ENCODE results near the gene SMYD5. TPM values are rescaled to one million over a fixed set of nuclear protein-coding genes. Genes with fewer than 3 reads are reported as not detected.
A peak's percentile ranks its signal among the peaks of the same experiment; 100 is the strongest.

SMYD5 gene
- total RNA-seq, 1 experiment from 2014 or later, result 28.3 TPM

GRCh38 chr2:73233932-73234832 lies 20.1 kb downstream of the SMYD5 start, which contains the start of gene CCT7:
Gene CCT7, plus strand, starts transcription at chr2:73234308. Its CDS starts 71 bp downstream, at chr2:73234379.
- Histone ChIP-seq H3K79me2 (ENCODE audit: low read depth) (peaks cover 51% of the 10 kb centered on the region), H3K4me1 (replicated peaks; ENCODE audit: insufficient read depth) (peaks cover 20% of the 10 kb centered on the region), H3K9me3 (ENCODE audit: insufficient read depth, low read depth) (no peaks in the 10 kb centered on the region), H3K4me3 (peak within 1 kb of the TSS; percentile 89), H3K36me3 (ENCODE audit: low read depth) (0 out of 2 replicates have a peak, but pooled peaks cover 6% of the 10 kb centered on the region), H3K27me3 (ENCODE audit: insufficient read depth, low read depth) (no peaks in the 10 kb centered on the region), H3K27ac (peak within 1 kb of the TSS; percentile 82), H3K9me2 (ENCODE audit: insufficient read depth) (no peaks in the 10 kb centered on the region), H3F3A (ENCODE audit: insufficient read depth, low read depth) (peaks cover 6% of the 10 kb centered on the region), H2AFZ (peak within 1 kb of the TSS; percentile 96), H3K4me2 (peak within 1 kb of the TSS; percentile 98), H4K20me1 (ENCODE audit: insufficient read depth) (peaks cover 37% of the 10 kb centered on the region)
- TF ChIP-seq CTCF (conservative IDR thresholded peaks at IDR 0.05), result no peak
- BruUV-seq (replicated peaks), result no TSS peak
- intact Hi-C loops (cut with micrococcal nuclease; ENCODE audit: unreplicated experiment), result loop anchor here (1.0 to 10.0 kb wide), 3 partner anchors 10 to 151 kb away; partner anchors contain the start of genes ALMS1 and SMYD5
- CTCF ChIA-PET, result interaction anchor here (1.0 kb wide), 1 partner anchor 22 kb away, joined by 3 read pairs; no protein-coding TSS in a partner anchor
- DNase-seq, result peak; percentile 77 to 82
- POLR2A ChIA-PET (ENCODE audit: unreplicated experiment), result interaction anchor here (0.5 to 1.1 kb wide), 7 partner anchors 22 to 503 kb away, joined by 3 to 6 read pairs (median 4); partner anchors contain the start of genes SPR and TPRKB

- no peak for DNase-seq
- no peak overlapping the region for H2AFZ ChIP-seq
- H3K9me3 ChIP-seq (ENCODE audit: insufficient read depth, low read depth), result no peaks in the 10 kb centered on the region
- CTCF ChIA-PET, result interaction anchor here (0.6 to 0.7 kb wide), 2 partner anchors 305 to 946 kb away, joined by 3 to 4 read pairs; no protein-coding TSS in a partner anchor
- H3K36me3 ChIP-seq (ENCODE audit: low read depth), result peaks cover 16% of the 10 kb centered on the region; the same call in 1 of the 2 replicates
- H3K79me2 ChIP-seq (ENCODE audit: low read depth), result peaks cover 62% of the 10 kb centered on the region
- no peak overlapping the region for H3K27ac ChIP-seq
- H3K27me3 ChIP-seq (ENCODE audit: insufficient read depth, low read depth), result no peaks in the 10 kb centered on the region
- no peak for TF ChIP-seq EZH2 (IDR thresholded peaks at IDR 0.05; ENCODE audit: low read depth)
- no peak for TF ChIP-seq CTCF (conservative IDR thresholded peaks at IDR 0.05)
- peak overlapping the region; percentile 89 for H3K4me3 ChIP-seq
- H3K4me1 ChIP-seq (replicated peaks; ENCODE audit: insufficient read depth), result peaks cover 20% of the 10 kb centered on the region
- POLR2A ChIA-PET (ENCODE audit: unreplicated experiment), result interaction anchor here (0.6 kb wide), 1 partner anchor 48 kb away, joined by 5 read pairs; no protein-coding TSS in a partner anchor
- BruUV-seq (replicated peaks), result no TSS peak
- peak overlapping the region; percentile 98 for H3K4me2 ChIP-seq
- H3K9me2 ChIP-seq (ENCODE audit: insufficient read depth), result no peaks in the 10 kb centered on the region
- intact Hi-C loops (cut with micrococcal nuclease; ENCODE audit: unreplicated experiment), result loop anchor here (10.0 kb wide), 1 partner anchor 149 kb away; the partner anchor contains the start of gene ALMS1
- H4K20me1 ChIP-seq (ENCODE audit: insufficient read depth), result peaks cover 48% of the 10 kb centered on the region
- H3F3A ChIP-seq (ENCODE audit: insufficient read depth, low read depth), result peaks cover 13% of the 10 kb centered on the region
Observed at GRCh38 chr2:73235315-73236028, 21.4 kb downstream of the SMYD5 start.

GRCh38 chr2:73237168-73237567 lies 23.1 kb downstream of the SMYD5 start:
- peaks cover 13% of the 10 kb centered on the region for H3F3A ChIP-seq (ENCODE audit: insufficient read depth, low read depth)
- no peaks in the 10 kb centered on the region for H3K27me3 ChIP-seq (ENCODE audit: insufficient read depth, low read depth)
- H3K9me2 ChIP-seq (ENCODE audit: insufficient read depth), result no peaks in the 10 kb centered on the region
- H3K79me2 ChIP-seq (ENCODE audit: low read depth), result peaks cover 79% of the 10 kb centered on the region
- no peak for TF ChIP-seq CTCF (conservative IDR thresholded peaks at IDR 0.05)
- TF ChIP-seq EZH2 (IDR thresholded peaks at IDR 0.05; ENCODE audit: low read depth), result no peak
- DNase-seq, result no peak
- no peak overlapping the region for H3K4me3 ChIP-seq
- no TSS peak for BruUV-seq (replicated peaks)
- peaks cover 20% of the 10 kb centered on the region for H3K4me1 ChIP-seq (replicated peaks; ENCODE audit: insufficient read depth)
- peaks cover 57% of the 10 kb centered on the region for H4K20me1 ChIP-seq (ENCODE audit: insufficient read depth)
- POLR2A ChIA-PET (ENCODE audit: unreplicated experiment), result interaction anchor here (0.7 kb wide), 1 partner anchor 149 kb away, joined by 3 read pairs; the partner anchor contains the start of gene ALMS1
- intact Hi-C loops (cut with micrococcal nuclease; ENCODE audit: unreplicated experiment), result loop anchor here (10.0 kb wide), 1 partner anchor 148 kb away; the partner anchor contains the start of gene ALMS1
- no peak overlapping the region for H2AFZ ChIP-seq
- no peak overlapping the region for H3K27ac ChIP-seq
- H3K36me3 ChIP-seq (ENCODE audit: low read depth), result peaks cover 24% of the 10 kb centered on the region
- peak overlapping the region; percentile 98; the same call in 1 of the 2 replicates for H3K4me2 ChIP-seq
- CTCF ChIA-PET, result no interaction called here
- H3K9me3 ChIP-seq (ENCODE audit: insufficient read depth, low read depth), result no peaks in the 10 kb centered on the region

All from PC-9 (cell line).